ENCODE measurements around the gene GRAMD1C. TPM values are rescaled to one million over a fixed set of nuclear protein-coding genes. Genes with fewer than 3 reads are reported as not detected.
"Not testable (repeated sequence)": the region's sequence is repeated elsewhere in the genome, so short reads cannot be mapped to it uniquely, and the experiment has no call there.

The GRAMD1C gene
- total RNA-seq, result 0.13 and 0.16 TPM in 2 replicates
- 0.04 TPM for polyA plus RNA-seq (2012)

- DNase-seq (ENCODE audit: low read depth), result peak; percentile 87
These were observed at the start of gene GRAMD1C for GRCh38 chr3:113838631-113839209. GRAMD1C (plus strand) TSS chr3:113838788; CDS start chr3:113838910, 122 bp downstream.

DNA sequence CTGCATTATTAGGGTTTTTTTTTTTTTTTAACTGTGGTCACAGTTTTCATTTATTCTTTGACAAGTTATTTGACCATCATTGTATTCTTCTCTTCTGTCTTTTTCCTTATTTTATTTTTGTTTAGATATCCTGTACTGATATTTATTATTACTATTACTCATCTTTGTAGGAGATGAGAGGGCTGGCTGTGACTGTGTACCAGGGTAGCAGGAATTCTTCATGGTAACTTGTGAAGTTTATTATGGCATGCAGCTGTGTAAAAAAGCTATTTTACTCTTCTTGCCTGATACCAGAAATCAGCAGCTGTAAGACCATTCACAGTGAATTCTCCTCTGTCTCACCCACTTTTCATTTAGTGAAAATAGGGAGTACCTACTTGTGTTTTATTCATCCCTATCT lies 47.2 kb upstream of the GRAMD1C start:
- DNase-seq (ENCODE audit: low read depth), result no peak

DNA sequence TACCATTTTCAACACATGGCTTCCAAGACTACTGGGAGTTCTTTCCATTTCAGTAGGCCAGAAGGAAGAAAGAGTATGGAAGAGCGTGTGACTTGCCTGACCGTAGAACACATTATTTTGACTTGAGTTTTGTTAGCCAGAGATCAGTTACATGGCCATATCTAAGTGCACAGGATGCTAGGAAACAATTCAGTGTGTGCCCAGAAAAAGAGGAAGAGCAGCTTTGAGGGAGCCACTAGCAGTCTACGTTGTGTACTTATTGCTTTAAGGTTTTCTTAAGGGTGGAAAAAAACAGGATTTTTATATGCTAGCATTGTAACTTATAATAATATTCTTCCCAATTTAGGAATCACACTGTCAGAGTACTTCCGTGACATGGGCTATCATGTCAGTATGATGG lies 44.1 kb upstream of the GRAMD1C start:
- no peak for DNase-seq (ENCODE audit: low read depth)

- DNase-seq (ENCODE audit: low read depth), result no peak
These were observed 42.9 kb upstream of the GRAMD1C start for GRCh38 chr3:113795693-113796092.

- DNase-seq (ENCODE audit: low read depth), result no peak
These were observed 35.7 kb upstream of the GRAMD1C start for GRCh38 chr3:113802795-113803455.

DNA sequence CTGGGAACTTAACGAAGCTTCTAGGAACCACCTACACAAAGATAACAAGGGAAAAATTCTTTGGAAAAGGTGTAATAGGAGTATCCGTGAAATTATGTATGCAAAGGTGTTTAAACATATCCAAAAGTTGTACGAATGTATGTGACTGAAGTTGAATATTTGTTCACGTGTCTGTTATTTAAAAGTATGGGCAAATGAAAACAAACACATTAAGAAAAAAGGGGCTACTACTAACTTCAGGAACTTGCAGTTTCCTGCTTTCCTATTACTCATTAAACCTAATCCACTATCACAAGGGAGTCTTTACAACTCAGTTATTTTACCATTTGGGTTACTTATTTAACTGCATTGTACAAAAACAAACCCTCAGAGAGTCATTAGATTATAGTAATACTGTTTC lies 33.9 kb upstream of the GRAMD1C start:
- no peak for DNase-seq (ENCODE audit: low read depth)

- DNase-seq (ENCODE audit: low read depth), result no peak
These were observed 33.3 kb upstream of the GRAMD1C start for GRCh38 chr3:113805249-113805648.

GRCh38 chr3:113812854-113813253 lies 25.7 kb upstream of the GRAMD1C start:
- no peak for DNase-seq (ENCODE audit: low read depth)

GRCh38 chr3:113819866-113820265 lies 18.7 kb upstream of the GRAMD1C start:
- no peak for DNase-seq (ENCODE audit: low read depth)

GRCh38 chr3:113825090-113825489 lies 13.5 kb upstream of the GRAMD1C start:
- DNase-seq (ENCODE audit: low read depth), result peak; percentile 19

- no peak for DNase-seq (ENCODE audit: low read depth)
These were observed 10.0 kb upstream of the GRAMD1C start for GRCh38 chr3:113828600-113828999.

- DNase-seq (ENCODE audit: low read depth), result no peak
These were observed 8.8 kb upstream of the GRAMD1C start for GRCh38 chr3:113829576-113830354.

GRCh38 chr3:113831103-113831355 lies 7.6 kb upstream of the GRAMD1C start:
- DNase-seq (ENCODE audit: low read depth), result no peak

DNA sequence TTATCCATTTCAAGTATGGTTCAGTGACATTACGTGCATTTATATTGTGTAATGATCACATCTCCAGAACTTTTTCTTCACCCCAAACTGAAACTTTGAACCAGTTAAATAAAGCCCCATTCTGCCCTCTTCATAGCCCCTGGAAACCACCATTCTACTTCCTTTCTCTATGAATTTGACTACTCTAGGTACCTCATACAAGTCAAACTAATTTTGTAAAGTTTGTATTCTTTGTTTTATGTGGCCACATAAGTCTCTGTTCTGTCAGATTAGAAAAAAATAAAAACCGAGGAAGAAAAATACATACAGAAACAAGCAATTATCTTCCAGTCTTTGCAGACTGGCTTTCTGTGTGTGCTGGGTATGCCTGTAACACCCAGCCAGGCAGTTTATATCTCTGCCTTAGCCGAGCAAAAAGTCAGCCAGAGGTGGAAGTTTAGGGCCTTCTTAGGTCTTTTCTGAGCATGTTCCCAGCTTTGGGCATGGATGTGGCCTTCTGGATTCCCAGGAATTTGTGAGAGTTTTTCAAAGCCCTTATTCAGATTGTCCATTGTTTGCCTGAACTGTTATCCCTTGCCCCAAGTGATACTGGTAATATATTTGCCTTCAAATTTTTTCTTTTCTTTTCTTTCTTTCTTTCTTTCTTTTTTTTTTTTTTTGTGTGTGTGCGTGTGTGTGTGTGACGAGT lies 6.0 kb upstream of the GRAMD1C start:
- no peak for DNase-seq (ENCODE audit: low read depth)

- DNase-seq (ENCODE audit: low read depth), result no peak
These were observed 3.6 kb upstream of the GRAMD1C start for GRCh38 chr3:113834983-113835382.

- no peak for DNase-seq (ENCODE audit: low read depth)
These were observed 963 bp downstream of the GRAMD1C start for GRCh38 chr3:113839551-113839950.

DNA sequence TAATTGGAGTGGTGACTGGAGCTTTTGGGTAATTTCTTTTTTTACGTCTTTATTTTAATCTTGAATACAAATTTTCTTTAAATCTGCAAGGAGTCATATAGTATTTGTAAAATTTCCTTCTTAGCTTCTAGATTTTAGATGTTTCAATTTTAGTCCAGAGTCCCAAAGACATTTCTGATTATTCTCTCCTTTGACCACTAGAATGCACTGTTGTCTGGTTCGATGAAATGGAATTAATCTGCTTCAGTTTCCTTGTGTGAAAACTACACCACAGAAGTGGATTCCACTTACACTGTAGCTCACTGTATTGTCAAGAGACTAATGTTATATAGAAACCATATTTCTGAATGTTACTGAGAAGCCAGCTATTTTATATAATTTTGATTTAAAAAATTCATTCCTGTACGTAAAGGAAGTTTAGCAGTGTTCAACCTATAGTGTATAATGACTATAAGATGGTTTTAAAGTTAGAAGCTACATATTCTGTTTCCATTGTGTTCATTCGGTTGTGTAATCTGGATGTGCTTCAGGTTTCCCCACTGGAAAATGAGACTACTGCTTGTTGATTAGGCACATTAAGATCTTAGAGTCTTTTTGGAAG lies 6.1 kb downstream of the GRAMD1C start:
- peak; percentile 69 for DNase-seq (ENCODE audit: low read depth)

- no peak for DNase-seq (ENCODE audit: low read depth)
These were observed 8.7 kb downstream of the GRAMD1C start for GRCh38 chr3:113847247-113847646.

DNA sequence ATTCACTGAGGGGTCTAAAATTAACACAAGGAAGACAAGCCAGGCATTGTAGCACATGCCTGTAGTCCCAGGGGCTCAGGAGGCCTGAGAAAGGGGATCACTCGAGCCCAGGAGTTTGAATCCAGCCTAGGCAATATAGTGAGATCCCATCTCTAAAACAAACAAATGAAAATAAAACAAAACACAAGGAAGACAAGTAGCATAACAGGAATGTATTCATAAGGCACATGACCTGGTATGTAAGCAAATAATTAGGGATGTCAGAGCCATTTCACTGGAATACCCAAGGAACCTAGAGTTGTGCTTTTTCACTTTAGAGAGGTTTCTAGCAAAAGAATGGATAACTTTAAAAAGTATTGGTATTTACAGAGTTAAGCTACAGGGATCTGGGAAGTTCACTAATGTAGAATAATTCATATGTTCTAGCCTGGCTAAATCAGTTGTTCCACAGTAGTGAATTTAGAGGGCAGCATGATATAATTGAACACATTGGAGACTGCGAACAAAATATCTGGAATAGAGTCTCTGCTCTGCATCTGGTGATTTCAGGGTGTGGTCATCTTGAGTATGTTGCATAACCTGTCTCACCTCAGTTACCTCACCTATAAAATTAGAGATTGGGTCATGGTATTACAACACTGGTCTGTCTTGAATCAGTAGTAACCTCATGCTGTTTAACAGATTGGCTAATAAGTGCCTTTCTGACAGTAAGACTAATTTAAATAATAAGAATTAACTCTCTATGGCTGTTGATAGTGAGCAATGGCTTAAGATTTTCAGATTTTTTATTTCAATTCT lies 9.3 kb downstream of the GRAMD1C start:
- DNase-seq (ENCODE audit: low read depth), result no peak

DNA sequence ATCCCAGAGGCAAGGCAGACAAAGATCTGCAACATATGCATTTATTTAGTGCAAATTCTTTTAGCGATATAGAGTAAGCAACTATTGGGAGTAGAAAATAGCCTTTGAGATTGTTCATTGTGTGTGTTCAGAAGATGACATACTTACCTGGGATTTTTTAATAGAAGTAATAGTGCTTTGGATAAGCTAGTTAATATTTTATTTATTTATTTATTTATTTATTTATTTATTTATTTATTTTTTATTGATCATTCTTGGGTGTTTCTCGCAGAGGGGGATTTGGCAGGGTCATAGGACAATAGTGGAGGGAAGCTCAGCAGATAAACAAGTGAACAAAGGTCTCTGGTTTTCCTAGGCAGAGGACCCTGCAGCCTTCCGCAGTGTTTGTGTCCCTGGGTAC lies 10.5 kb downstream of the GRAMD1C start:
- not testable (repeated sequence) for DNase-seq (ENCODE audit: low read depth)

- DNase-seq (ENCODE audit: low read depth), result not testable (repeated sequence)
These were observed 11.3 kb downstream of the GRAMD1C start for GRCh38 chr3:113849841-113850240.
